Embryonic facial prominence (tissue), 1 donor: Measurements from ENCODE around the gene IFNA1.
"Not testable (repeated sequence)": the region's sequence is repeated elsewhere in the genome, so short reads cannot be mapped to it uniquely, and the experiment has no call there.

Source experiments
- DNase-seq: peaks from one replicate; pipeline ENCODE4 v3.0.0-alpha.2; 2016; ENCODE audit errors: extremely low spot score

Gene IFNA1

DNA sequence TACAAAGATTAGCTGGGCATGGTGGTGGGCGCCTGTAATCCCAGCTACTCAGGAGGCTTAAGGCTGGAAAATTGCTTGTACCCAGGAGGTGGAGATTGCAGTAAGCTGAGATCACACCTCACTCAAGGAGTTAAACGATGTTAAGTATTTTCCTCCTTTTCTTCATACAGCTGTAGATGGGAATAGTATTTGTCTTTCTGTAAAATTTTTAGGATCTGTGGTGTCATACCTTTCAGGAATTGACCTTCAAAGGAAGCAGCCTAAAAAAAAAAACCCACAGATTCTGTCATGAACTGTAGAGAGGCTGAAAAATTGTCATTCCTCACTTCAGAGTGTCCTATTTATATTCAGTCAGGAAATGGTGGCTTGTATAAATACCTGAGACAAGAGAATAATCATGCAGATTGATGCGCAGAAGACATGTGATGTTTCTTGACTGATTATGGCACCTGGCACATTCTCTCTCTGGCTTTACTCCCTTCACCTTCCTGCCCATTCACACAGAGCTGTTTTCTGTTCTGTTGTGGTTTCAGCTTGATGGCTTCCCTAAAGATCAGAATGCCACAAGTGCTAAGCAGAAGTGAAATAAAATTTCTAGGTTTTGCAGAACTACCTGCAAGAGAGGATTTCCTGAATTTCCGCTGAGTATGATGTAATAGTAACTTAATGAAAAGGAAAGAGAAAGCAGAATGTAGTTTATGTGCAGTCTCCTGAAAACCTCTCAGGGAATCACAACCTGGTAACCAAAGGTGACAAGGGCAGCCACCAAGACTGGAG lies 3.8 kb downstream of the IFNA1 start:
- no peak for DNase-seq

GRCh38 chr9:21449312-21449711 lies 9.1 kb downstream of the IFNA1 start:
- not testable (repeated sequence) for DNase-seq

GRCh38 chr9:21450733-21451394 lies 10.6 kb downstream of the IFNA1 start:
- no peak for DNase-seq

DNA sequence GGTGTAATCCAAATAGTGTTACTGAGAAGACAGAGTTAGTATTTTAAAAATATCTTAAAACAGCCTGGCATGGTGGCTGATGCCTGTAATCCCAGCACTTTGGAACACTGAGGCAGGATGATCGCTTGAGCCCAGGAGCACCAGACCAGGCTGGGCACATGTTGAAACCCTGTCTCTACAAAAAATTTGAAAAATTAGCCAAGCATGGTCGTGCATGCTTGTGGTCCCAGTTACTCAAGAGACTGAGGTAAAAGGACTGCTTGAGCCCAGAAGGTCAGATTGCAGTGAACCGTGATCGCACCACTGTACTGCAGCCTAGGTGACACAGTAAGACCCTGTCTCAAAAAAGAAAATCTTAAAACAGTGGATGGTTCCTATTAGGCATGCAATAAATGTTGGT lies 12.4 kb downstream of the IFNA1 start:
- no peak for DNase-seq

GRCh38 chr9:21454149-21454548 lies 13.9 kb downstream of the IFNA1 start:
- no peak for DNase-seq

DNA sequence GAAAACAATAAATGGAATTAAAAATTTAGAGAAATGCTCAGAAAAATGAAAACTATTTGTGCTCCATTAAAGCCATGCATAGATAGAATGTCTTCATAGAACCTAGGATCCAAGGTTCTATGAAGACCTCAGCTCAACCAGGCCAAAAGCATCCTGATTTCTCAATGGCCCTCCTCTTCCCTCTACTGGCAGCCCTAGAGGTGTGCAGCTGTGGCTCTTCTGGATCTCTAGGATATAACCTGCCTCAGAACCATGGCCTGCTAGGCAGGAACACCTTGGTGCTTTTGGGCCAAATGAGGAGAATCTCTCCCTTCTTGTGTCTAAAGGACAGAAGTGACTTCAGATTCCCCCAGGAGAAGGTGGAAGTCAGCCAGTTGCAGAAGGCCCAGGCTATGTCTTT lies 15.1 kb downstream of the IFNA1 start:
- no peak for DNase-seq

DNA sequence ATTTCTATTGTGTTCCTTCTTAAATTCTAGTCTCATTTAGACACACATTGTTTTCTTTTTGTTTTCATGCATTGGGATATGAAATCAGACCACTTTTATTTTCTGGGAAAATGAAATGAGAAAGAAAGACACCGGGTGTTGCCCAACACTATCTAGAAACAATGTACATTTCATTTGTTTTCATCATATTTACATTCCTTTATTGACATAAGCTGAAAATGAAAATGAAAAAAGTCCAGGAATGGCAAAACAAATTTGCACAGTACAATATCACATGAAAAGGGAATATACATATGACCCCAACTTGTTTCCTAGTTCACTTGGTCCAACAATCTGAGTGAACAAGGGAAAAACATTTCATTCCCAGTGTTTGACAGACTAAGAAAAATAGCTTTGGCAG lies 21.1 kb downstream of the IFNA1 start:
- no peak for DNase-seq

DNA sequence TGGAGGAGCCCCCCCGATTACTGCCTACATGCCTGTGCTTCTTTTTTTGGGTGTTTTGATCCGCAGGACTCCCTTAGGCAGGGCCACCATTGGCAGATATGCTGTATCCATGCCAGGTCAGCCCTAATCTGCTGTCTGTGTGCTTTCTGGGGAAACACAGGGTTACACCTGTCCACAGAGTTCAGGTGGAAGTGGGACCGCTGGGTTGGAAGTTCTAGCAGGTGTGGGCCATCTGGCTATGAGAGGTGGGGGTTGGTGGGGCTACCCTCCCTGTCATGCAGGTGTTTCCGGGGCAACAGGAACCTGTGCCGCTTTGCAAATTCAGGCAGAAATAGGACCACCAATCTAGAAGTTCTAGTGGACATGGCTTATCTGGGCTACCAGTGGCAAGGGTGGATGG lies 24.9 kb downstream of the IFNA1 start:
- no peak for DNase-seq

DNA sequence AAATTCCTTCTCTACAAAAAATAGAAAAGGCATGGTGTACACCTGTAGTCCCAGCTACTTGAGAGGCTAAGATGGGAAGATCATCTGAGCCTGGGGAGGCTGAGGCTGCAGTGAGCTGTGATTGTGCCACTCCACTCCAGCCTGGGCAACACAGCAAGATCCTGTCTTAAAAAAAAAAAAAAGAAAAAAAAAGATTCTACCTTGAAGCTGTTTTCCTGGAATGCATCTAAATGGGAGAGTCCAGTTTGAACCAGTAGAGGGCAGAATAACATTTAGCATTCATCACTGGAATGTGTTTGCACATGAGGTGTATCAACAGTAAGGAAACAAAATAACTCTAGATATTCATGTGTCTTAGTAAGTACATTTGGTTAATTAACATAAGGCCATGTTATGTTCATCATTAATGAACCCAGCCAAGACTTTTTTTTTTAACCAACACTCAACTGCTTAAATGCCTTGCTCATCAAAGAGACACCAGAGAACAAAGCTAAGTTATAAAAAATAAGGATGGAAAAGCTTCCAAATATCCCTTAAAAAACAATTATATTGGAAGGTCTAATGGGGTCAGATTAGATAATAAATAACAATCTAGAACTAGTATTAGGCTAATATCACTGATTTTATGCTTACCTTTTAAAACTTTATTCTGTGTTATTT lies 25.8 kb downstream of the IFNA1 start:
- no peak for DNase-seq

DNA sequence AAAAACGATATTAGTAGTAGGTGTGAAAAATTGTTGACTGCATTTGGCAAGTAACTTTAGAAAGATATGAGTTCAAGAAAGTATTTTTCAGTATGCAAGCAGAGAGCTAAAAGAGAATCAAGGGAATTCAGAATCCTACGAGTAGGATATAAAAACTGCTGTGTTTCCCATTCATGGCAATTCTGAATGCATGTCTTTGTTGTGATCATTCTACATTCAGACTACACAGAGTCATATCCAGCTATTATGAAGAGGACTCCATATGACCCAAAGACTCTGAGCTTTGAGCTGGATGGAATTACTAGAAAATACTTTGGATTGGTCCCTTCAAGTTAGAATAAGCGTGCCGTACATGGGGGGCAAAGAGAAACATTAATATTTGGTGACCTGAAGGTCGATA lies 29.9 kb downstream of the IFNA1 start:
- no peak for DNase-seq

DNA sequence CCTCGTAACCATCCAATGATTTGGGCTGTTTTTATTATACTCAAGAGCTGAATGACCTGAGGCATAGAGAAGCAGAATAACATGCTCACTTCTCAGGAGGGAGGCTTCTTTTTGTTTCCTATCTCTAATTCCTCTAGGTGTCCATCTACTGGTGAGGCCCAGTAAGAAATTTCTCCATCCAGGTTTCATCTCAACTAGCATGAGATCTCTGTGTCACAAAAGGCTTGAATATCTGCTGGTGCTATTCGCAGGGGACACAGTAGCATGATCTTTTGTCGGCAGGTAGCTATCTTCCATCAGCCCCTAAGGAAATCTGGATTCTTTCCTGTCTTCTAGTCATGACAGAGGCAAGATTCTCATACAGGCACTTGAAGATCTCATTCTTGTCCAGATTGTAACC lies 33.0 kb downstream of the IFNA1 start:
- DNase-seq: no peak

- no peak for DNase-seq
Measured at GRCh38 chr9:21477466-21477865, 37.2 kb downstream of the IFNA1 start.

GRCh38 chr9:21479152-21479702 lies 39.0 kb downstream of the IFNA1 start:
- no peak for DNase-seq

DNA sequence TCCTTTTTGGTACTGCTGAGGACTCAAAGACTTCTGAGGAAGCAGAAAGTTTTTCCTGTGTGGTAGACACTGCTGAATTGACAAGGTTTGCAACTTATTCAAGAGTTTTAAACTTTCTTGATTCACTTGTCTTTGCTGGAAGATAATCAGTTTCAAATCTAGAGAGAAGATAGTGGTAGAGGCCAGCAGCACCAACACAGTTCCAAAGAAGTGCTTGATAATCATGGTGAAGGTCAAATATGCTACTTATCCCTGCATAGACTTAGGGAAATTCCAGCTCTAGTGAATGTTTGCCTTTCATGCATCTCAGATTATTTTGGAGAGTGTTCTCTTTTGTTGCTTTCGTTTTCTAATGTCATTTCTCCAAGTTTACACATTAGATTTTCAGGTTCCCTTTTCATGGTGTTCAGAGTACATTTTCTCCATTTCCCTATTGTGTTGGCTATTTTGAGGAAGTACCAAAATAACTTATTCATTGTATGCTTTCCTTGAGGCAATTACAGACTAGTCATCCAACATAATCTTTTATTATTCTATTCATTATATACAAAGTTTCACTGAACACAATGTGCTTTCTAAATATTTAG lies 41.3 kb downstream of the IFNA1 start:
- no peak for DNase-seq

DNA sequence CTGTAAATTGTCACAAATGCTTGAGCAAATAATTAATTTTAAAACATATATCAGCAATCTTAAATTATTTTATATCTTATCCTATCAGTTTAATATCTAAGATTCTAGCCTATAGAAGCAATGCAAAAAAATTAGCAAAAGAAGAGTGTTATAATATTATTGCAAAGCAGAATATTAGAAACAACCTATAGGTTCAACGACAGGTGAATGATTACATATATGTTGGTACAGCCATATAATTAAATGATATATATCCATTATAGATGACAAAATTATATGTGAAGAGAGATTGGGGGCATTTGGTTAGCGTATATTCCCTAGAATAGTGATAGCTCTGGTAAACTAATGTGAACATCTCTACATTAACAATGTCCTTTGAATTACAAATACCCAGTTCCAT lies 42.0 kb downstream of the IFNA1 start, which contains the start of gene IFNE:
TSS of gene IFNE (minus strand) at position 101 of the 400 bp plus-strand sequence. CDS start 619 bp downstream, outside the sequence.
- DNase-seq: no peak
